ENCODE measurements around the gene RPL3. TPM values are rescaled to one million over a fixed set of nuclear protein-coding genes. Genes with fewer than 3 reads are reported as not detected.

Gene RPL3
- total and polyA plus RNA-seq, 2 of the 4 experiments (the other 2 are of a cell fraction), result 2,871 to 3,312 TPM

DNA sequence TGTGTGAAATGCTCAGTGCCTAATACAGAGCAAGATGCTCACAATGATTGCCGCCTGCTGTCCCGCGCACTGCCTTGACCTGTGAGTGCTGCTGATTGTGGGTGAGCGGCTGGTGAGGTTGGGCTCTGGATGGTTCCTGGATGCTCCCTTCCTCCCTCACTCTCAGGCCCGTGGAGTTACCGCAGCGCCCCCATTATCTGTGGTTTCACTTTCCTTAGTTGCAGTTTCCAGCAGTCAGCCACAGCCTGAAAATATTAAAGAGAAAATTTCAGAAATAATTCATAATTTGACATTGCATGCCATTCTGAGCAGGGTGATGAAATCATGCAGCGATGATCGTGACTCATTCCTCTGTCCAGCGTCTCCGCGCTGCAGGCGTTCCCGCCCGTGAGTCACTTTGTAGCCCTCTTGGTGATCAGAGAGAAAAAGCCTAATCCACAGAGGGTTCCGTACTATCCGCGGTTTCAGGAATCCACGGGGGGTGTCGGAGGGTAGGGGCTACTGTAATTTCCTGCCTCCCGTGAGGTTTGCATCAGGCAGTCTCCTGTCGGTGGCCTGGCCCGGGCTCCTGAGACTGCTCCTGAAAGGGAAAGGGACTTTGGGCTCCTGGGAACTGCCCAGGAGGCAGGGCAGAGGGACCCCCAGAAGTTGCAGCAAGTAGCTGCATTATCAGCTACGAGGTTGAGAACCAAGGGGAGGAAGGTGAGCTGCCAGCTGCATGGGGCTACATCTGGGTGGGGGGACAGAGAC is 10.6 kb downstream of the RPL3 start (continued):
- TF ChIP-seq MAZ (IDR thresholded peaks at IDR 0.05; ENCODE audit: borderline replicate concordance, low read depth, low read length) (0 out of 2 replicates have a peak, but pooled peaks have one; percentile 5), NFE2L2 (IDR thresholded peaks at IDR 0.05; ENCODE audit: low read depth, low read length) (no peak)

DNA sequence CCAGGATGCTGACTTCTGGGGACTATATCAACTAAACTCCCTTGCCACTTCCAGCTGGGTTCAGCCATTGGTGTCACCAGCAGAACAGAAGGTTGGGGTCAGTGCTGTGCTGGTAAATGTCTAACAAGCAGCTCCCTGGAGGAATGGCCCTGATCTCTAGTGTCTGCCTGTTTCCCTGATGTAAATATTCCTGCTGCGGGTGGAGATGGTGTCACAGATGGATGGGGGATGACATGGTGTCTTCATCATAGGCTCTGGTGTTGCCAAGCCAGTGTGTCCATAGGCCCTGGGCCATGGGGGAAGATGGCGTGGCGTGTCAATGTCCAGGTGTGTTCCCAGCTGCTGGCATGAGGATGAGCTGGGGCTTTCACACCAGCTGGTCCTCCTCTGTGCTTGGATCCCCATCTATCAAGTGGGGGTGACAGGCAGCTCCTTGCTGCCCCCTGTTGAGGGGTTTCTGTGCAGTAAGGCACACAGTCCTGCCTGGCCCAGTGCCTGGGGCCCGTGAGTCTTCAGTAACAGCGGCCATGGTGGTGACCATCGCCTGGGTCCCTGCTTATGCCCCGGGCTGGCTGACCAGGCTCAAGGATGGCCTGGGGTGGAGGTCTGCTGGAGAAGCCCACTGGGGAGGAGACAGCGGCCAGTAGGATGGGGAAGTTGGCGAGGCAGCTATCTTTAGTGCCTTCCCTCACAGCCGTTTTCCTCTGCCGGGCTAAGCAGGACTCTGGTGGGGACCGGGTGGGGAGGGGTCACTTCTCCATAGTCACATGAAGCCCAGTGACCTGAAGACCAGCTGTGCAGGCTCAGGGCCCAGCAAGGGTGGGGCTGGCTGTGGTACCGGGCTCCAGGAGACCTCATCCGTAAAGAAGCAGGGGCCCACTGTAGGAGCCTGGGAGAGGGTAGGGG is 12.7 kb downstream of the RPL3 start:
- Histone ChIP-seq H3K9ac (ENCODE audit: low read depth, low read length) (no peak overlapping the region), H2AK5ac (ENCODE audit: low read depth, low read length) (peak overlapping the region; percentile 61; the same call in 1 of the 2 replicates), H3K9me1 (ENCODE audit: insufficient read depth, low read length) (peaks cover 9% of the 10 kb centered on the region), H3K4me3 (ENCODE audit: insufficient read depth, low read depth, low read length) (no peak overlapping the region), H4K5ac (ENCODE audit: low read depth, low read length) (no peak overlapping the region), H3K56ac (ENCODE audit: extremely low read depth, insufficient read depth, low read length) (no peak overlapping the region), H2AK9ac (replicated peaks; ENCODE audit: low read depth, low read length, poor library complexity) (peak overlapping the region; percentile 34), H2BK120ac (ENCODE audit: low read depth, low read length) (no peak overlapping the region), H3K18ac (ENCODE audit: low read depth, low read length) (no peak overlapping the region), H4K20me1 (ENCODE audit: insufficient read depth, low read length) (peaks cover 38% of the 10 kb centered on the region), H4K8ac (ENCODE audit: low read depth in 2 of 2, low read length in 2 of 2) (no peak overlapping the region), H3K79me1 (ENCODE audit: low read depth in 1 of 2, low read length in 2 of 2) (peaks cover 0 to 29% of the 10 kb centered on the region in 2 experiments; a peak in 2 of 4 replicates), H2BK15ac (ENCODE audit: low read depth, low read length) (no peak overlapping the region), H3K27me3 (ENCODE audit: control insufficient read depth, insufficient read depth, low read length) (no peaks in the 10 kb centered on the region), H3K9me3 (ENCODE audit: control insufficient read depth, insufficient read depth, low read length) (no peaks in the 10 kb centered on the region), H3K14ac (replicated peaks; ENCODE audit: low read depth, low read length) (no peak overlapping the region), H3K23ac (ENCODE audit: low read depth, low read length) (no peak overlapping the region), H3K4ac (ENCODE audit: low read depth, low read length) (no peak overlapping the region), H4K91ac (ENCODE audit: insufficient read depth, low read depth, low read length) (no peak overlapping the region), H2BK20ac (ENCODE audit: low read depth, low read length) (no peak overlapping the region), H3K4me2 (ENCODE audit: low read depth, low read length) (no peak overlapping the region), H3K27ac (ENCODE audit: insufficient read depth, low read length) (no peak overlapping the region), H2BK5ac (ENCODE audit: low read depth, low read length, poor library complexity, severe bottlenecking) (no peak overlapping the region), H3K4me1 (ENCODE audit: control insufficient read depth, insufficient read depth, low read length) (peaks cover 15% of the 10 kb centered on the region), H3K36me3 (ENCODE audit: control insufficient read depth, insufficient read depth, low read length) (peaks cover 38% of the 10 kb centered on the region), H2AFZ (replicated peaks; ENCODE audit: low read length, poor library complexity) (no peak overlapping the region)
- dilution Hi-C loops (cut with HindIII; ENCODE audit: low sequenced_read_pairs, unreplicated experiment), result no loop called here
- in situ Hi-C loops (cut with MboI; ENCODE audit: low sequenced_read_pairs), result loop anchor here (10.0 kb wide), 1 partner anchor 442 kb away; no protein-coding TSS in a partner anchor
- no peak for DNase-seq
- BruUV-seq (replicated peaks), result no TSS peak
- ChIA-PET CTCF (interaction anchor here (0.6 kb wide), 2 partner anchors 78 to 150 kb away, joined by 3 to 5 read pairs; no protein-coding TSS in a partner anchor), POLR2A (ENCODE audit: unreplicated experiment) (no interaction called here)
- WGBS, 2 experiments (ENCODE audit: extremely low coverage in 2 of 2, insufficient read length in 1 of 2), result 80% methylated on average over 2 of the region's 14 CpGs; no CpG with 5 or more reads in 1 of the 2 experiments
- intact Hi-C loops (cut with micrococcal nuclease), result loop anchor here (5.0 kb wide), 1 partner anchor 434 kb away; the partner anchor contains the start of gene CBX6
- ATAC-seq (ENCODE audit: low read depth), result no peak
- TF ChIP-seq BHLHE40 (IDR thresholded peaks at IDR 0.05; ENCODE audit: low read depth, low read length) (no peak), FOS (IDR thresholded peaks at IDR 0.05; ENCODE audit: low read depth, low read length) (no peak), CEBPB (IDR thresholded peaks at IDR 0.05; ENCODE audit: low read depth, low read length) (no peak), NFE2L2 (IDR thresholded peaks at IDR 0.05; ENCODE audit: low read depth, low read length) (no peak), MXI1 (IDR thresholded peaks at IDR 0.05; ENCODE audit: borderline replicate concordance, low read depth, low read length) (no peak)
- TF ChIP-seq, protein P1, sequence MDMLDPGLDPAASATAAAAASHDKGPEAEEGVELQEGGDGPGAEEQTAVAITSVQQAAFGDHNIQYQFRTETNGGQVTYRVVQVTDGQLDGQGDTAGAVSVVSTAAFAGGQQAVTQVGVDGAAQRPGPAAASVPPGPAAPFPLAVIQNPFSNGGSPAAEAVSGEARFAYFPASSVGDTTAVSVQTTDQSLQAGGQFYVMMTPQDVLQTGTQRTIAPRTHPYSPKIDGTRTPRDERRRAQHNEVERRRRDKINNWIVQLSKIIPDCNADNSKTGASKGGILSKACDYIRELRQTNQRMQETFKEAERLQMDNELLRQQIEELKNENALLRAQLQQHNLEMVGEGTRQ (IDR thresholded peaks at IDR 0.05; ENCODE audit: low read depth, low read length), result no peak
- TF ChIP-seq, protein P2, sequence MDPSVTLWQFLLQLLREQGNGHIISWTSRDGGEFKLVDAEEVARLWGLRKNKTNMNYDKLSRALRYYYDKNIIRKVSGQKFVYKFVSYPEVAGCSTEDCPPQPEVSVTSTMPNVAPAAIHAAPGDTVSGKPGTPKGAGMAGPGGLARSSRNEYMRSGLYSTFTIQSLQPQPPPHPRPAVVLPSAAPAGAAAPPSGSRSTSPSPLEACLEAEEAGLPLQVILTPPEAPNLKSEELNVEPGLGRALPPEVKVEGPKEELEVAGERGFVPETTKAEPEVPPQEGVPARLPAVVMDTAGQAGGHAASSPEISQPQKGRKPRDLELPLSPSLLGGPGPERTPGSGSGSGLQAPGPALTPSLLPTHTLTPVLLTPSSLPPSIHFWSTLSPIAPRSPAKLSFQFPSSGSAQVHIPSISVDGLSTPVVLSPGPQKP (IDR thresholded peaks at IDR 0.05; ENCODE audit: borderline replicate concordance, low read depth, low read length), result no peak
- TF ChIP-seq, protein P3, sequence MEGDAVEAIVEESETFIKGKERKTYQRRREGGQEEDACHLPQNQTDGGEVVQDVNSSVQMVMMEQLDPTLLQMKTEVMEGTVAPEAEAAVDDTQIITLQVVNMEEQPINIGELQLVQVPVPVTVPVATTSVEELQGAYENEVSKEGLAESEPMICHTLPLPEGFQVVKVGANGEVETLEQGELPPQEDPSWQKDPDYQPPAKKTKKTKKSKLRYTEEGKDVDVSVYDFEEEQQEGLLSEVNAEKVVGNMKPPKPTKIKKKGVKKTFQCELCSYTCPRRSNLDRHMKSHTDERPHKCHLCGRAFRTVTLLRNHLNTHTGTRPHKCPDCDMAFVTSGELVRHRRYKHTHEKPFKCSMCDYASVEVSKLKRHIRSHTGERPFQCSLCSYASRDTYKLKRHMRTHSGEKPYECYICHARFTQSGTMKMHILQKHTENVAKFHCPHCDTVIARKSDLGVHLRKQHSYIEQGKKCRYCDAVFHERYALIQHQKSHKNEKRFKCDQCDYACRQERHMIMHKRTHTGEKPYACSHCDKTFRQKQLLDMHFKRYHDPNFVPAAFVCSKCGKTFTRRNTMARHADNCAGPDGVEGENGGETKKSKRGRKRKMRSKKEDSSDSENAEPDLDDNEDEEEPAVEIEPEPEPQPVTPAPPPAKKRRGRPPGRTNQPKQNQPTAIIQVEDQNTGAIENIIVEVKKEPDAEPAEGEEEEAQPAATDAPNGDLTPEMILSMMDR (conservative IDR thresholded peaks at IDR 0.05; ENCODE audit: low read depth, low read length), result peak; percentile 40

Data from IMR-90 (cell line).